ENCODE measurements around the gene SCRN1. TPM values are rescaled to one million over a fixed set of nuclear protein-coding genes. Genes with fewer than 3 reads are reported as not detected.

The SCRN1 gene
- 129 TPM for total RNA-seq

GRCh38 chr7:29989257-29989995 is at the start of gene SCRN1:
SCRN1 (minus strand) TSS chr7:29989801; CDS start chr7:29969067, 20,734 bp downstream.
- peak; percentile 33 for DNase-seq

- DNase-seq, result no peak
Observed at GRCh38 chr7:30038196-30038980, 48.8 kb upstream of the SCRN1 start.

- no peak for DNase-seq
Observed at GRCh38 chr7:30036220-30036619, 46.6 kb upstream of the SCRN1 start.

- no peak for DNase-seq
Observed at GRCh38 chr7:30034501-30034900, 44.9 kb upstream of the SCRN1 start.

GRCh38 chr7:30032310-30033125 is 42.9 kb upstream of the SCRN1 start:
- no peak for DNase-seq

- DNase-seq, result no peak
Observed at GRCh38 chr7:30029696-30030095, 40.1 kb upstream of the SCRN1 start.

- DNase-seq, result peak; percentile 45
Observed at GRCh38 chr7:30028749-30029635, 39.4 kb upstream of the SCRN1 start.

GRCh38 chr7:30028216-30028748 is 38.7 kb upstream of the SCRN1 start, which contains the start of gene PLEKHA8:
PLEKHA8 (plus strand) TSS chr7:30028412; CDS start chr7:30028763, 351 bp downstream.
- DNase-seq, result peak; percentile 88

- no peak for DNase-seq
Observed at GRCh38 chr7:30027740-30028215, 38.2 kb upstream of the SCRN1 start.

GRCh38 chr7:30027065-30027456 is 37.5 kb upstream of the SCRN1 start:
- DNase-seq, result no peak

GRCh38 chr7:30026229-30027064 is 36.8 kb upstream of the SCRN1 start, which contains the start of gene FKBP14:
FKBP14 (minus strand) TSS chr7:30026702; CDS start chr7:30026508, 194 bp downstream.
- peak; percentile 96 for DNase-seq

- no peak for DNase-seq
Observed at GRCh38 chr7:30023524-30023923, 33.9 kb upstream of the SCRN1 start.

- no peak for DNase-seq
Observed at GRCh38 chr7:30022991-30023390, 33.4 kb upstream of the SCRN1 start.

GRCh38 chr7:30020535-30020934 is 30.9 kb upstream of the SCRN1 start:
- no peak for DNase-seq

GRCh38 chr7:30019960-30020359 is 30.4 kb upstream of the SCRN1 start:
- no peak for DNase-seq

- DNase-seq, result no peak
Observed at GRCh38 chr7:30019387-30019786, 29.8 kb upstream of the SCRN1 start.

- no peak for DNase-seq
Observed at GRCh38 chr7:30018451-30018850, 28.9 kb upstream of the SCRN1 start.

- DNase-seq, result no peak
Observed at GRCh38 chr7:30012757-30013156, 23.2 kb upstream of the SCRN1 start.

GRCh38 chr7:30010021-30010420 is 20.4 kb upstream of the SCRN1 start:
- no peak for DNase-seq

GRCh38 chr7:30005464-30005863 is 15.9 kb upstream of the SCRN1 start:
- DNase-seq, result no peak

All from occipital lobe (tissue), 2 donors.